Body of pancreas (tissue), 4 donors: ENCODE data around the gene RXRB. TPM values are rescaled to one million over a fixed set of nuclear protein-coding genes. Genes with fewer than 3 reads are reported as not detected.

Experiments used
- ATAC-seq: fragments of 150-250 bp; one replicate; pipeline ENCODE4 v1.9.1; 2016
- DNase-seq, 4 donors: peaks; one replicate each; pipeline ENCODE4 v3.0.0-alpha.2; 2019
- H3K27ac ChIP-seq, 4 donors: fragments of 200-600 bp; sonication (generic); 1 replicate in 3 of 4; 2 replicates in 1 of 4; pipeline versions ENCODE4 v1.5.1 to v1.6.1; 2016 to 2019; ENCODE audit warnings: mild to moderate bottlenecking in 1 of 4, mixed read lengths in 1 of 4, moderate library complexity in 1 of 4
- H3K27me3 ChIP-seq, 2 donors: fragments of 200-600 bp; sonication (generic); one replicate each; pipeline ENCODE4 v1.6.0; 2016; ENCODE audit warnings: mild to moderate bottlenecking in 1 of 2
- H3K36me3 ChIP-seq, 2 donors: fragments of 200-600 bp; sonication (generic); replicated peaks in 1 of 2; 2 replicates each; pipeline ENCODE4 v1.5.1; 2016; ENCODE audit warnings: low read depth in 2 of 2; ENCODE audit not compliant: insufficient read depth in 1 of 2
- H3K4me1 ChIP-seq: fragments of 200-600 bp; sonication (generic); one replicate; pipeline ENCODE4 v1.6.0; 2016
- H3K4me3 ChIP-seq, 2 donors: fragments of 200-600 bp; sonication (generic); 1 replicate in 1 of 2; 2 replicates in 1 of 2; pipeline ENCODE4 v1.5.1; 2016 to 2019
- H3K9me3 ChIP-seq, 3 donors: fragments of 200-600 bp; sonication (generic); 1 replicate in 2 of 3; 2 replicates in 1 of 3; pipeline ENCODE4 v1.5.1; 2016
- POLR2A ChIP-seq, 3 donors: fragments of 450-650 bp; IDR thresholded peaks; one replicate each; pipeline ENCODE4 v1.6.1; 2016; ENCODE audit warnings: antibody characterized with exemption in 3 of 3, mild to moderate bottlenecking in 2 of 3
- WGBS, 2 donors: methylation state at CpG; one replicate each; pipeline ENCODE4 v1.1.5; 2017; 5-methylcytosine and 5-hydroxymethylcytosine counted together
- intact Hi-C: fragments of 100-400 bp; cut with DNase I; formaldehyde crosslinking; loops from one replicate; pipeline ENCODE4 v1.15.1; 2023
- total RNA-seq, 2 donors: library from RNA; depleted of rRNA; stranded (reverse); fragments of >200 nt; gene quantifications; one replicate each; pipeline ENCODE4 v1.1.0, GENCODE V29; 2016
- TF ChIP-seq, protein P1 (sequence below), 7 experiments: fragments of 450-650 bp in 4 of 7; fragments of 200-600 bp in 3 of 7; sonication (generic) in 3 of 7; IDR thresholded peaks; one replicate each; pipeline ENCODE4 v1.5.1; 2016 to 2019; ENCODE audit warnings: antibody characterized with exemption in 7 of 7

The RXRB gene
- total RNA-seq, 2 donors from 2014 or later, result 17.1 to 21.0 TPM

DNA sequence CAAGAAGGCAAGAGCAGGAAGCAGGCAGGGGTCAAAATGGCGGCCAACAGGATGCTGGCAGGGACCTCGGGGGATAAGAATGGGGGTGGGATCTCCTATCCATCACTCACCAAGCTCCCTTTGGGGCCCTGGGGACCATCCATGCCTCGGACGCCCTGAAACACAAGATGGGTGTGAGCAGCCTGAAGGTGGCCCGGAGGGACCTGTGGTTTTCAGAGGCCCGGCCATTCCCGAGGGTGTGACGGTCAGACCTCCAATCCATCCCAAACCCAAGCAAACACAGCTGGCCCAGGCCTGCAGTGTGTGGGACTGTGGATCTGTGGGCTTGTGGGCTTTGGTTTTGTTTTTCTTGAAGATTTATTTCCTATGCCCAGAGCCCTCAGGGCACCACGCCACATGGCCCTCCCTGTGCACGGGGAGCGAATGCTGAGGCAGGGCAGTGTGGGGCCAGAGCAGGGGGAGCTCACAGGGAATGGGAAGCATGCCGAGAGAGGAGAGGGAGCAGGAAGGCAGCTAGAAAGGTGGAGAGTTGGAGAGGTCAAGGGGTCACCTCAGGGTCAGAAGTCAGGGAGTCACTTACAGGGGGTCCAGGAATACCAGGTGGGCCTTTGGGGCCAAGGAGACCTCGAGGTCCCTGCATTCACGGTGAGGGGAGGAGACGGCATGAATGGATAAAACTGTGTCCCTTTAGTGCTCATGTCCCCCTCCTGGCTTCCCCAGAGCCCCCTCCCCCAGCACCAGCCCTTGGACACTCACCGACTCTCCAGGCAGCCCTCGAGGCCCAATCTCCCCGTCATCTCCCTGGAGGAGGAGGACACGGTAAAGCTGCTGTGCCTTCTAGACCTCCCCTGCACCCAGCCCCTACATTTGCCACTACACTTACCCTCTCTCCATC, 22.7 kb downstream of the RXRB start:
- Histone ChIP-seq H3K9me3 (no peaks in the 10 kb centered on the region), H3K27ac (no peak overlapping the region), H3K36me3 (no peaks in the 10 kb centered on the region), H3K4me1 (no peaks in the 10 kb centered on the region), H3K4me3 (no peak overlapping the region), H3K27me3 (no peaks in the 10 kb centered on the region)
- no peak for ATAC-seq
- no peak for DNase-seq
- TF ChIP-seq, protein P1, sequence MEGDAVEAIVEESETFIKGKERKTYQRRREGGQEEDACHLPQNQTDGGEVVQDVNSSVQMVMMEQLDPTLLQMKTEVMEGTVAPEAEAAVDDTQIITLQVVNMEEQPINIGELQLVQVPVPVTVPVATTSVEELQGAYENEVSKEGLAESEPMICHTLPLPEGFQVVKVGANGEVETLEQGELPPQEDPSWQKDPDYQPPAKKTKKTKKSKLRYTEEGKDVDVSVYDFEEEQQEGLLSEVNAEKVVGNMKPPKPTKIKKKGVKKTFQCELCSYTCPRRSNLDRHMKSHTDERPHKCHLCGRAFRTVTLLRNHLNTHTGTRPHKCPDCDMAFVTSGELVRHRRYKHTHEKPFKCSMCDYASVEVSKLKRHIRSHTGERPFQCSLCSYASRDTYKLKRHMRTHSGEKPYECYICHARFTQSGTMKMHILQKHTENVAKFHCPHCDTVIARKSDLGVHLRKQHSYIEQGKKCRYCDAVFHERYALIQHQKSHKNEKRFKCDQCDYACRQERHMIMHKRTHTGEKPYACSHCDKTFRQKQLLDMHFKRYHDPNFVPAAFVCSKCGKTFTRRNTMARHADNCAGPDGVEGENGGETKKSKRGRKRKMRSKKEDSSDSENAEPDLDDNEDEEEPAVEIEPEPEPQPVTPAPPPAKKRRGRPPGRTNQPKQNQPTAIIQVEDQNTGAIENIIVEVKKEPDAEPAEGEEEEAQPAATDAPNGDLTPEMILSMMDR (IDR thresholded peaks at IDR 0.05), result no peak
- no peak for TF ChIP-seq POLR2A (IDR thresholded peaks at IDR 0.05)
- intact Hi-C loops, result no loop called here
- 73% methylated on average over 19 of the region's 19 CpGs for WGBS, 2 donors

DNA sequence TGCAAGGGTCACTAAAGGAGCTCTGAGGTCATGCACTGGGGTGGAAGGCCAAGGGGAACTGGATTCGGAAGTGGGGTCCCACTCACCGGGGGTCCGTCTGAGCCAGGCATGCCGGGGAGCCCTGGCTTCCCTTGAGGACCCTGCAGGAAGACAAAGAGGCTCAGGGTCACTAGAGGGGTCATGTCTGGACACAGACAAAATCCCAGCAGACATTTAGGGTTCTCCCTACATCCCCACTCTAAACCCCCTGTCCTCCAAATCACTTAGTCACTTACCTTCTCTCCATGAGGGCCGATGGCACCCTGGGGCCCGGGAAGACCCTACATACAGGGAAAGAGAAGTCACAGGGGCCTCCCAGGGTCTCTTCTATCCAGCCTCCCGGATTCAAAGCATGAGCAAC, 23.6 kb downstream of the RXRB start:
- no peak for ATAC-seq

DNA sequence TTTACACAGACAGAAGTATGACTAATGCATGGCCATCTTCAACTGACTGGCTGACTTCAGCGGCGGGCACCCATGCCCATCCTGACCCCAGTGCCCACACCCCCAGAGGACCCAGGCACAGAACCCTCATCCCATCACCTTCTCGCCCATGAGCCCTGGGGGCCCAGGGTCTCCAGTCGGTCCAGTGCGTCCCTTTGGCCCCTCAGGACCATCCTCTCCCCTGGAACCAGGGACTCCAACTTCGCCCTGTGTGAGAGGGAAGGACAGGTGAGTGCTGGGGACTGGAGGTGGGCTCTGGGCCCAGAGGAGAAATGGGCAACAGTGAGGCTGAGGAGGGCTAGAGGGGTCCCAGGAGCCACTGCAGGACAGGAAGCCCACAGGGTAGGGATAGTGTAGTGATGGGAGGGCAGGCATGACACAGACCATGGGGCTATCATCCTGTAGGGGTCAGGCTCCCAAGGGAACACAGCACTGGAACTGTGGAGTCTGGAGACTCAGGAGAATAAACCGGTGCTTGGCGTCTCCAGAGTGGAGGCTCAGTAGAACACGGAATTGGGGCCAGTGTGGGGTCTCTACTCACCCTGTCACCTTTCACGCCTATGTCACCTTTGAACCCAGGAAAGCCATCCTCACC, 24.9 kb downstream of the RXRB start:
- 59% methylated on average over 9 of the region's 10 CpGs for WGBS, 2 donors
- TF ChIP-seq, protein P1 (IDR thresholded peaks at IDR 0.05), result no peak
- TF ChIP-seq POLR2A (IDR thresholded peaks at IDR 0.05), result no peak
- Histone ChIP-seq H3K9me3 (no peaks in the 10 kb centered on the region), H3K36me3 (no peaks in the 10 kb centered on the region), H3K4me3 (no peak overlapping the region), H3K27ac (no peak overlapping the region), H3K27me3 (no peaks in the 10 kb centered on the region), H3K4me1 (no peaks in the 10 kb centered on the region)
- DNase-seq (no peak), ATAC-seq (no peak)
- intact Hi-C loops, result no loop called here

More for the DNA sequence above, 23.6 kb downstream of the RXRB start:
- H3K4me1 ChIP-seq, result no peaks in the 10 kb centered on the region
- TF ChIP-seq POLR2A (IDR thresholded peaks at IDR 0.05), result no peak
- TF ChIP-seq, protein P1 (IDR thresholded peaks at IDR 0.05), result no peak
- H3K9me3 ChIP-seq, result no peaks in the 10 kb centered on the region
- WGBS, 2 donors, result 50 to 75% methylated on average over 7 of the region's 7 CpGs
- no peak overlapping the region for H3K27ac ChIP-seq
- no peaks in the 10 kb centered on the region for H3K27me3 ChIP-seq
- H3K4me3 ChIP-seq, result no peak overlapping the region
- no peak for DNase-seq
- no peaks in the 10 kb centered on the region for H3K36me3 ChIP-seq
- intact Hi-C loops, result no loop called here

DNA sequence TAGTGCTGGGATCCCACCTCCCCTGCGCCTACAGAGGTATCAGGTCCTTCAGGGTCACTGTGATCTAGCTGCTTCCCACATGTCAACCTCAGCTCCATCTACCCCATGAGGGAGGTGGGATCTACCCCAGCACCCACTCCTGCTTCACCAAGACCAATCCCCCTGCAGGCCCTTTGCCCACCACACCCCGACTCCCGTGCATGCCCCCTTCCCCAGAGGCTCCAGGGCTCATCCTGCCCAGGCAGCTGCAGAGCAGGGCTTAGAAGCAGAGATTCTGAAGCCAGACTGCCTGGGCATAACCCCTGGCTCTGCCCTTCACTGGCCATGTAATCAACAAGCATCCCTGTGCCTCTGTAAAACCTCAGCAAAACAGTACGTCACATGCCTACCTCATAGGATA, 25.7 kb downstream of the RXRB start:
- no peaks in the 10 kb centered on the region for H3K36me3 ChIP-seq
- TF ChIP-seq, protein P1 (IDR thresholded peaks at IDR 0.05), result no peak
- TF ChIP-seq POLR2A (IDR thresholded peaks at IDR 0.05), result no peak
- H3K27ac ChIP-seq, result no peak overlapping the region
- ATAC-seq (no peak), DNase-seq (no peak)
- no peak overlapping the region for H3K4me3 ChIP-seq
- no peaks in the 10 kb centered on the region for H3K4me1 ChIP-seq
- intact Hi-C loops, result no loop called here
- H3K9me3 ChIP-seq, result no peaks in the 10 kb centered on the region
- H3K27me3 ChIP-seq, result no peaks in the 10 kb centered on the region
- WGBS, 2 donors, result 80 to 91% methylated on average over 4 of the region's 4 CpGs
